Muscle of arm (tissue), 12 donors: Measurements from ENCODE around the gene PDIA4. TPM values are rescaled to one million over a fixed set of nuclear protein-coding genes. Genes with fewer than 3 reads are reported as not detected.
"Not testable (repeated sequence)": the region's sequence is repeated elsewhere in the genome, so short reads cannot be mapped to it uniquely, and the experiment has no call there.

Experiments
- DNase-seq: peaks from one replicate; pipeline ENCODE4 v3.0.0-alpha.2; 2013
- polyA plus RNA-seq, 12 donors: library from polyadenylated mRNA; unstranded; fragments of 120-200 nt; gene quantifications; one replicate each; pipeline ENCODE4 v1.2.1, GENCODE V29; 2013; ENCODE audit not compliant: insufficient read length in 12 of 12

Gene PDIA4
- polyA plus RNA-seq, 12 donors: 56.5 to 91.6 (median 73.8) TPM; not detected in 1

DNA sequence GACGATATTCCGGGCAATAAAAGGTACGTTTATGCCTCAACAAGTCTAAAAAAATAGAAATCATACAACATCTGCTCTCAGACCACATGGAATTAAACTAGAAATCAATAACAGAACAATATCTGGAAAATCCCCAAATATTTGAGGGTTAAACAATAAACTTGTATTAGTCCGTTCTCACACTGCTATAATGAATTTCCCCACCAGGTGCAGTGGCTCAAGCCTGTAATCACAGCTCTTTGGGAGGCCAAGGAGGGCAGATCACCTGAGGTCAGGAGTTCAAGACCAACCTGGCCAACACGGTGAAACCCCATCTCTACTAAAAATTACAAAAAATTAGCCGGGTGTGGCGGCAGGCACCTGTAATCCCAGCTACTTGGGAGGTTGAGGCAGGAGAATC, 49.2 kb downstream of the PDIA4 start:
- not testable (repeated sequence) for DNase-seq

DNA sequence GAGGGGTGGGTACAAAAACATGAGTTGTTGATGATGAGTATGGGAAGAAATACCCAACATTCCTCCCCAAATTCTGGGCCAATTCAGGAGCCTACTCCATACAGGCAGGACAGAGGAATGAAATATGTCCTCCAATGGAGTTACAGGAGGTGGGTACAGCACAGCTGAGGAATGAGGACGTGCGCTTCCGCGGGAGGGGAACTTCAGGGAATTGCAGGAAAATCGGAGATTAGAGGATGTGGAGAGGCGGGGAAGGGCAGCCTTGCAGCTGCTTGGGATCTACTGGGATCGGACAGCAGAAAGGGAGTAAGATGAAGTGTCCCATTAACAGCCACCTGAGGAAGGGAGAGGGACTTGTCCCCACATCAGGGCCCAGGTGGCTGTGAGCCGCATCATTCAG, 50.2 kb downstream of the PDIA4 start:
- no peak for DNase-seq

DNA sequence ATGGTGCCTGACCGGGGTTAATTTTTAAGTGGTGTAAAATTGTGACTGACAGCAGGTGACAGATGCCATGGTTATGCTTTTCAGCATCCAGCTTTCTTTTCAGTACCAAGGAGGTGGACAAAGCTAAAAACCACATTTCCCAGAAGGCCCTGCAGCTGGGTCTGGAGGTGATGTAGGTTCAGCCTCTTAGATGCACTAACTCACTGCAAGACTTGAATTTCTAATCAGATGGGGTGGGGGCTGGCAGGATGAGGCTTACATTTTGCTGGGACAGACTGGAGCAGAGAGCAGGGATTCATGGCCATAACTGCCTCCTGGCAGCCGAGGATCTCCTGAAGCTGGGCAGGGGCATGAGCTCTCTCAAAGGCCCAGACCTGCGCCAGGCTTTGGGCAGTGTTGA, 52.4 kb downstream of the PDIA4 start:
- no peak for DNase-seq

DNA sequence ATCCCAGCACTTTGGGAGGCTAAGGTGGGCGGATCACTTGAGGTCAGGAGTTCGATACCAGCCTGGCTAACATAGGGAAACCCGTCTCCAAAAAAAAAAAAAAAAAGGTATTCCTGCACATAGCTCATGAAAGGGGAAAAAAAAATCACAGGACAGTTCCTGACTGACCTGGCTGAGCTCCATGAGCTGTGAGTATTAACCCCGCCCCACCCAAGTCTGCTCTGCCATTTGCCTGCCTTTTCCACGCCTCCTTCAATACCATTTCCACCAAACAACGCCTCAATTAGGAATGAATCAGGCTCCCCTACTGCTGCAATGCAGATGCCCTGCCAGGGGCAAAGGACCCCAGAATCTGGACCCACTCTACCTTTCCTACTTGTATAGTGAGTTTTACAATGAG, 55.0 kb downstream of the PDIA4 start:
- DNase-seq: no peak

DNA sequence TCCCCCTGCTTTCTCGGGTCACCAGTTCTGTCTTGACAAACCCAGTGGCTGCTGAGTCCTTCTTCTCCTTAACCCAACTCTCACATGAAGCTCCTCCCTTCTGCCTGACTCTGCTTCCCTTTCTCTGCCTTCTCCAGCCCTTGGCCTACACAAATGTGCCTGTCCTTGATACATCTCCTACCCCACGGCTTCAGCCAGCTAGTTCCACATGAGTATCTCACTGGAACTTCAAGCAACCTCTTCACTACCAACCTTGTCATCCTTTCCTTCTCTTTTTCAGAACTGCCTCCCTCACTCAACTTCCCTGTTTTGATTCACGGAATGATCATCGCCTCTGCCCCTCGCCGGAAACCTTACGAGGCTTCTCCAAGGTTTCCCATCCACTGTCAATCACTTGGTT, 55.9 kb downstream of the PDIA4 start:
- DNase-seq: no peak

DNA sequence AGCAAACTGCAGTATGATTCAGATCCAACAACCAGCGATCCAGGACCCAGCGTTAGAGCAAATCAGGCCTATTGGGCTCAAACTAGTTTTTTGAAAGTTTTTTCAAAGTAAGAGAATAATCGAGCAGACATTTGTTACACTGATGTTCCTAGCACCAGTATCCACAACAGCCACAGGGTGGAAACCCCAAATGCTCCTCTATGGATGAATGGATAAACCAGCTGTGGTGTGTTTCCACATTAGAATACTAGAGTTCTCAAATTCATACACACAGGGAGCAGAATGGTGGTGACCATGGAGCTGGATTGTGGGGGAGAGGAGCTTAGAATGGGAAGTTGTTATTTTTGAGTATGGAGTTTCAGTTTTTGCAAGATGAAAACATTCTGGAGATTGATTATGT, 60.7 kb downstream of the PDIA4 start:
- DNase-seq: peak; percentile 47

DNA sequence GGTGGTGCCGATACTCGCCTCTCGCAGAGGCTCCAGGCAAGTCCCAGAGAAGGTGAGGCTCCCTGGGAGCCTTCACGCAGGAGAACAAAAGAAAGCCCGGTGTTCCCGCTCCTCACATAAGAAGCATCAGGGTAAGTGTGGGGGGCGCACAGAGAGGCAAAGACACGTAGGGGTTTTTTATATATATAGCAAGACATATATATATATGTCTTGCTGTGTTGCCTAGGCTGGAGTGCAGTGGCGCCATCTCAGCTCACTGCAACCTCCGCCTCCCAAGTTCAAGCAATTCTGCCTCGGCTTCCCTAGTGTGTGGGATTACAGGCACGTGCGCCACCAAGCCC, 61.3 kb downstream of the PDIA4 start:
- DNase-seq: no peak

DNA sequence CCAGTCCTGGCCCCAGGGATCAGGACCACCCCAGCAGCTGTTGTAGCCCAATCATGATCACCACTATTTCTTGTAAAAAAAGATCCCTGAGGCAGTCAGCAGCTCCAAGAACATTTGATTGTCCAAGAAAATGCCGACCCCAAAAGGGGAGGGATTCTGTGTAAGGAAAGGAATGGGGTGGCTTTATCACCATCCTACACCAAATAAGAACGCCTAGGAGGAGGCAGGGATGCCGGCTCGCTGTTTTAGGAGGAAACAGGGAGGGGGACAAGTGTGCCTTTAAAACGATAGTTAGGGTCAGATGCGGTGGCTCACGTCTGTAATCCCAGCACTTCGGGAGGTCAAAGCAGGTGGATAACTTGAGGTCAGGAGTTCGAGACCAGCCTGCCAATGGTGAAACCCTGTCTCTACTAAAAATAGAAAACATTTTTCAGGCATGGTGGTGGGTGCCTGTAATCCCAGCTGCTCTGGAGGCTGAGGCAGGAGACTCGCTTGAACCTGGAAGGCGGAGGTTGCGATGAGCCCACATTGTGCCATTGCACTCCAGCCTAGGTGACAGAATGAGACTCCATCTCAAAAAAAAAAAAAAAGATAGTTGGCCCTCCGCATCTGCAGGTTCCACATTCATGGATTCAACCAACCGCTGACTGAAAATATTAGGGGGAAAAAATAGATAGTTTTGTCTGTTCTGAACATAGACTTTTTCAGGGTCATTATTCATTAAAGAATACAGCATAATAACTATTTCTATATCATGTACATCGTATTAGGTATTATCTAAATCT, 63.6 kb downstream of the PDIA4 start:
- DNase-seq: no peak

DNA sequence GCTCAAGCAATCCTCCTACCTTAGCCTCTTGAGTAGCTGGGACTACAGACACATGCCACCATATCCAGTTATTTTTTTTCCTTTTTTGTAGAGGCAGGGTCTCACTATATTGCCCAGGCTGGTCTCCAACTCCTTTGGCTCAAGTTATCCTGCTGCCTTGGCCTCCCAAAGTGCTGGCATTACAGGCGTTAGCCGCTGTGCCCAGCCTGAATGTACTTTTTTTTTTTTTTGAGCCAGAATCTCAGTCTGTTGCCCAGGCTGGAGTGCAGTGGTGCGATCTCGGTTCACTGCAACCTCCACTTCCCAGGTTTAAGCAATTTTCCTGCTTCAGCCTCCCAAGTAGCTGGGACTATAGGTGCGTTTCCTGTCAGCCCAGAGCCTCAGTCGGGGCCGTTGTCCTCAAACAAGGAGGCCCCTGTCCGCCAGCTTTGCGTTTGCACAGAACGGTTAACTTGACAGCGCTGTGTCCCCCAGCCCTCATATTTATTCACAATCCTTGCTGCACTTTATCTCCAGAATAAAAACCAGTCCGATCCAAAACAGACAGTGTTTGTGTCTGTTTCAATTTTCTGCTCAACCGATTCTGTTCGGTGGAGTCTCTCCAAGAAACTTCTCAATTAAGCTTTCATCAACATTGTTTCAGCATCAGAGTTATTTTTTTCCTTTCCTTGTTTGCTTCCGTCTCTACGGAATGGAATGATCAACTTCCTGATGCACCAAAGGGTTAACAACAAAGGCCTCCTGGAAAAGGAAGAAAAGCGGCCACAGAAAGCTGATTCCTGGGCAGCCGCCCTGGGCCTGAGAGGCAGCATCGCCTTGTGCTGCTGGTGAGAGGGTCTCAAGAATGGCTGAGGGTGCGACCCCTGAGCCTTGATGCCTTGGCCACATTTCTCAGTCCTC, 64.5 kb downstream of the PDIA4 start:
- peak; percentile 36 for DNase-seq

DNA sequence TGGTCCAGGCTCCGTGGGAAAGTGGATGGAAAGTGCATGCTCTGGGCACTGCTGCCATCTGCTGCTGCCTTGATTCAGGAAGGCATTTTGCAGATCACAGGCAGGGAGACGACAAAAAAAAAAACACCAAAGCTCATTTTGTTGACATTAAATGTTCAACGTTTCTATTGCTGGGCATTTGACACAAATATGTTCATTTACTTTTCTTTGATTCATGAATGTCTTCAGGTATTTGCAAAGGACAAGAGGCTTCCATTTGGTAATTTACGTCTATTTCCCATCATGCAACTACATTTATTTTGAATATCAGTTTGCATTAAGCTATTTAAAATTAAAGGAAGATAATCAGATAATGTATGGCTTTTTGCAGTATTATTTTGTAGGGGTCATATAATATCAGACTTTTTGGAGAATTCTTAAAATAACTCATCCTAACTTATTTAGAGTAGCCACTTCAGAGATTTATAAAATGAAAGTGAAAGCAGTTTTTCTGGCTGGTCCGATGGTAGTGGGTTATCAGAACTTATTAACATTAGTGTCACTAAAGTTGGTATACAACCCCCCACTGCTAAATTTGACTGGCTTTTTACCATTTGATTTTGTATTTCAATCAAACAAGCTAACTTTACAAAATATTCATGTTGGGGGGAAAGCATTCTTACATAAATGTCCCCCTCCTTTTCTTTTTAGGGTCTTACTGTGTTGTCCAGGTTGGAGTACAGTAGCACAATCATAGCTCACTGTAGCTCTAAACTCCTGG, 65.3 kb downstream of the PDIA4 start:
- DNase-seq: peak; percentile 86

DNA sequence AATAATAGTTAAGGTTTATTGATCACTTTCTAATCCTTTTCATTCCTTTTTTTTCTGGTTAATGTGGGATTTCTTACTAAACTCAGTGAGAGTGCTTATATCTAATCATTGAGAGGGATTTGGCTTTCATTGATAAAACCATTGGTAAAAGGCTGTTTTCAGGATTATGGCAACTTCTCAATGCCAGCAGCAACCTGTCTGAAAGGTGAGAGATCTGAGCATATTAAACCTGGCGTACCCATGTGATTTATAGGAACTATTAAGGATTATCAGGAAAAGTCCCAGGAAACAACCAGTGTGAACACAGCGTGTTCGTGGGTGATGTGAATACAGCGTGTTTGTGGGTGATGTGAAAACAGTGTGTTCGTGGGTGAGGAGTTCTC, 65.9 kb downstream of the PDIA4 start:
- no peak for DNase-seq

DNA sequence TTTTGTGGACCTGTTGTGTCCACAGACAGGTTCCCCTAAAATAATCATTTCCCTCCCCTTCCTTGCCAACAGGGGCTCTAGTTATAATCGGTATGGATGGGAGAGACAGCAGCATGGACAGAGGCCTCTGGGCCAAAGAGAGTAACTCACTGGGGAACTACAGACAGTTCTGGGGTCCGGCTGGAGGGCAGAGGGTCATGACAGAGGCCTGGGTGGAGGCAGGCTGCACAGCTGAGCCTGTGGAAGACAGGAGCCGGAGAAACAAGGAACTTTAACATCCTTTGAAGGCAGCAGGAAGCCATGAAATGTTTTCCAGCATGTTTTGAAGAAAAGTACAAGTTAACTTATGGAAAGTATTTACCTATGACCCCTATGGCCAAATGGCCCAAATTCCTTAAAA, 68.6 kb downstream of the PDIA4 start:
- no peak for DNase-seq

DNA sequence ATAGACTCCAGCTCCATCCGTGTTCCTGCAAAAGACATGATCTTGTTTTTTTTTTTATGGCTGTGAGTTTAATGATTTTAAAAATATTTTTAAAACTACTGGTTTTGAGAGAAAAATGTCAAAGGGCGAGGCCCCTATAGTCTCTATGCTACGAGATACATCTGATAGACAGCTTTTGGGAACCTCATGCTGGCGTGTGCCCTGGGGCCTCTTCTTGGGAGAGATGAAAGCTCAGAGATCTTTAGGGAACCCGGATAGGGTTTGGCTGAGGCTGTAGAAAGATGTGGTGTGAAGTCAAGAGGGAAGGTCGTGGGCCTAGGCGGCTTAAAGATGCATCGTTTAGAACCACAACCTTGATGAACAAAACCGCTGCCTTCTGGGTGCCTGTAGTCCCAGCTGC, 70.2 kb downstream of the PDIA4 start:
- no peak for DNase-seq

DNA sequence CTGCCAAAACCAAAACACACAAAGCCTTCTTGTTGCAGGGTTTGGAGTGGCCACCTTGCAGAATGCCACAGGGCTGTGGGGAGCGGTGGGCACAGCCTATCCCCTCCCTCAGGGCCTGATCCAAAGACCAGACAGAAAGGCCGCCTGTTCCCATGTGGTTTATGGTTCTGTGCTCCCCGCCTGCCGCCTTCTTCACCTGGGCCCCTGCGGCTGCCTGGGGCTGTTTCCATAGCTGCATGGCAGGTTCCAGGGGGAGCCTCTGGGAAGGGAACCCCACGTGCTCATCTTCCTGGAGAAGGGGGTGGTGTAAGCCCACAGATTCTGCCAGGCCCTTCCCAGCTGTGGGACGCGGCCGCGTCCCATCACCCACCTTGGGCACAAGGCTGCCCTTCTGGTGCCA, 73.5 kb downstream of the PDIA4 start:
- no peak for DNase-seq

DNA sequence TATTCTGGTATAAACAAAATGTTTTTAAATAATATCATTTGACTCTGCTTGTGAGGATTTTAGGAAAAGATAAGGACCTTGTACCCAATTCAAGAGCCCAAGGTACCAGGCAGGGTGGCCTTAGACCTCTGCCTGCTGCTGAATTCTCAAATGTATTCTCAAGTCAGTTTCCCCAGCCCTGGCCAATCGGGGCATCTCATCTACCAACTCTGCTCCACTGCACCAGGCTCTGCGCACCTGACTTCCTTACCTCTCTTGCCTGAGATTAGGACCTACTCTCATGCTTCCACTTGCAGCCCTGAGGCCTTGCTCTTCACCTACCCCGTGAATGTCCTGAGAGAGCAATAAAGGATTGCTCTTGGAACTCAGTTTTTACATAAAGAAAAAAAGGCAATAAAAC, 74.6 kb downstream of the PDIA4 start:
- no peak for DNase-seq

Other genes with a start within 250 kb of the PDIA4 start
- 10 to 100 TPM in 11 of 12 donors, not detected in 1; 15.3 to 44.6 (median 26.0) TPM for gene EZH2, start 144.2 kb downstream of the PDIA4 start, polyA plus RNA-seq
- 1 to 10 TPM in 10 of 12 donors, not detected in 2; 3.2 to 6.8 (median 4.4) TPM for gene ZNF786, start 62.2 kb upstream of the PDIA4 start, polyA plus RNA-seq
- gene ZNF425, start 97.8 kb upstream of the PDIA4 start, polyA plus RNA-seq: 1 to 10 TPM in 11 of 12 donors, not detected in 1; 3.7 to 5.7 (median 4.1) TPM
- 10 to 100 TPM in 2 of 12 donors, 1 to 10 TPM in 9, not detected in 1; 4.0 to 12.9 (median 9.1) TPM for gene ZNF398, start 118.9 kb upstream of the PDIA4 start, polyA plus RNA-seq
- gene ZNF282, start 167.0 kb upstream of the PDIA4 start, polyA plus RNA-seq: 10 to 100 TPM in 11 of 12 donors, not detected in 1; 13.7 to 22.1 (median 18.9) TPM
- 10 to 100 TPM in 4 of 12 donors, 1 to 10 TPM in 7, not detected in 1; 7.4 to 11.3 (median 9.3) TPM for gene ZNF212, start 211.1 kb upstream of the PDIA4 start, polyA plus RNA-seq
- gene ZNF783, start 233.7 kb upstream of the PDIA4 start, polyA plus RNA-seq: 10 to 100 TPM in 10 of 12 donors, 1 to 10 TPM in 1, not detected in 1; 9.3 to 28.5 (median 11.9) TPM